Measurements from ENCODE around the gene TDRD7.

GRCh38 chr9:97406620-97407177 is 5.2 kb upstream of the TDRD7 start:
- TF ChIP-seq POLR2A (IDR thresholded peaks at IDR 0.05) (no peak), CTCF (IDR thresholded peaks at IDR 0.05) (no peak)
